Neuronal stem cell (in vitro differentiated cells): ENCODE data around the gene SULF2.

Experiments used
- DNase-seq: peaks from one replicate; pipeline ENCODE4 v3.0.0-alpha.2; 2013; ENCODE audit warnings: low spot score
- H2AFZ ChIP-seq: one replicate; pipeline ENCODE4 v1.6.1; 2013; ENCODE audit warnings: mild to moderate bottlenecking, low read length, inconsistent platforms
- H2AK5ac ChIP-seq: 2 replicates; pipeline ENCODE4 v1.6.1; 2013; ENCODE audit warnings: low read depth, mild to moderate bottlenecking, inconsistent platforms, low read length, moderate library complexity, mixed read lengths
- H2BK120ac ChIP-seq: 2 replicates; pipeline ENCODE4 v1.6.1; 2013; ENCODE audit warnings: low read depth, mild to moderate bottlenecking, inconsistent platforms, low read length, moderate library complexity, mixed read lengths
- H2BK12ac ChIP-seq: one replicate; pipeline ENCODE4 v1.6.1; 2013; ENCODE audit warnings: low read length, inconsistent platforms
- H2BK15ac ChIP-seq: 2 replicates; pipeline ENCODE4 v1.6.1; 2013; ENCODE audit warnings: mild to moderate bottlenecking, low read length, inconsistent platforms, mixed read lengths
- H2BK5ac ChIP-seq: one replicate; pipeline ENCODE4 v1.6.1; 2013; ENCODE audit warnings: inconsistent platforms, mild to moderate bottlenecking, low read length, moderate library complexity
- H3K14ac ChIP-seq: one replicate; pipeline ENCODE4 v1.6.1; 2013; ENCODE audit warnings: low read length, inconsistent platforms
- H3K18ac ChIP-seq: 2 replicates; pipeline ENCODE4 v1.6.1; 2013; ENCODE audit warnings: low read length, inconsistent platforms
- H3K23ac ChIP-seq: 2 replicates; pipeline ENCODE4 v1.6.1; 2013; ENCODE audit warnings: low read depth, mild to moderate bottlenecking, mixed read lengths, low read length, inconsistent platforms; ENCODE audit not compliant: poor library complexity
- H3K27ac ChIP-seq: replicated peaks from 3 replicates; pipeline ENCODE4 v1.5.1; 2013; ENCODE audit warnings: low read length, inconsistent platforms
- H3K27me3 ChIP-seq, 3 experiments: 2 replicates each; pipeline ENCODE4 v1.6.1; 2013; ENCODE audit warnings: low read length in 3 of 3, mild to moderate bottlenecking in 2 of 3, inconsistent platforms in 1 of 3, low read depth in 1 of 3, mixed read lengths in 1 of 3, moderate library complexity in 1 of 3; ENCODE audit not compliant: control insufficient read depth in 3 of 3, insufficient read depth in 3 of 3
- H3K36me3 ChIP-seq, 2 donors: replicated peaks in 1 of 2; 2 replicates each; pipeline ENCODE4 v1.6.1; 2013; ENCODE audit warnings: low read length in 2 of 2; ENCODE audit not compliant: control insufficient read depth in 2 of 2, insufficient read depth in 2 of 2
- H3K4ac ChIP-seq: 2 replicates; pipeline ENCODE4 v1.6.1; 2013; ENCODE audit warnings: inconsistent platforms, mild to moderate bottlenecking, low read length, moderate library complexity
- H3K4me1 ChIP-seq, 2 donors: 1 replicate in 1 of 2; 2 replicates in 1 of 2; pipeline ENCODE4 v1.6.1; 2013; ENCODE audit warnings: low read length in 2 of 2, low read depth in 1 of 2; ENCODE audit not compliant: control insufficient read depth in 2 of 2, insufficient read depth in 1 of 2
- H3K4me2 ChIP-seq: one replicate; pipeline ENCODE4 v1.6.1; 2013; ENCODE audit warnings: mild to moderate bottlenecking, low read length, inconsistent platforms; ENCODE audit not compliant: insufficient read depth, poor library complexity, severe bottlenecking
- H3K4me3 ChIP-seq, 2 donors: 2 replicates each; pipeline ENCODE4 v1.5.1; 2013; ENCODE audit warnings: low read length in 2 of 2, mild to moderate bottlenecking in 2 of 2, inconsistent platforms in 1 of 2, moderate library complexity in 1 of 2
- H3K79me1 ChIP-seq: one replicate; pipeline ENCODE4 v1.6.1; 2013; ENCODE audit warnings: low read depth, mild to moderate bottlenecking, inconsistent platforms, low read length, moderate library complexity
- H3K9ac ChIP-seq: one replicate; pipeline ENCODE4 v1.6.1; 2013; ENCODE audit warnings: mild to moderate bottlenecking, low read depth, low read length, inconsistent platforms; ENCODE audit not compliant: poor library complexity
- H3K9me3 ChIP-seq, 2 donors: replicated peaks in 1 of 2; 2 replicates each; pipeline versions ENCODE3 to v1.6.1; 2013; ENCODE audit warnings: low read length in 2 of 2, mild to moderate bottlenecking in 2 of 2, inconsistent platforms in 1 of 2, low read depth in 1 of 2, mixed read lengths in 1 of 2, moderate library complexity in 1 of 2; ENCODE audit not compliant: control insufficient read depth in 2 of 2, insufficient read depth in 1 of 2
- H4K8ac ChIP-seq: one replicate; pipeline ENCODE4 v1.6.1; 2013; ENCODE audit warnings: low read depth, mild to moderate bottlenecking, inconsistent platforms, low read length, moderate library complexity
- H4K91ac ChIP-seq: one replicate; pipeline ENCODE4 v1.6.1; 2013; ENCODE audit warnings: low read length, low read depth, mild to moderate bottlenecking, inconsistent platforms; ENCODE audit not compliant: poor library complexity
- WGBS, 2 donors: extraction: QIAGEN DNeasy Blood & Tissue Kit; methylation state at CpG; one replicate each; pipeline ENCODE4 v1.1.7; 2013; ENCODE audit warnings: missing lambda C conversion rate in 2 of 2, mixed read lengths in 1 of 2; ENCODE audit not compliant: insufficient read length in 2 of 2, insufficient replicate concordance in 1 of 2; ENCODE audit errors: extremely low coverage in 2 of 2; 5-methylcytosine and 5-hydroxymethylcytosine counted together

SULF2 gene

GRCh38 chr20:47708140-47708807, 77.0 kb downstream of the SULF2 start:
- H3K27me3 ChIP-seq: no peaks in the 10 kb centered on the region
- no peak overlapping the region for H2BK120ac ChIP-seq
- H3K79me1 ChIP-seq: no peaks in the 10 kb centered on the region
- no peak for DNase-seq
- H2BK5ac ChIP-seq: no peak overlapping the region
- no peak overlapping the region for H3K14ac ChIP-seq
- no peak overlapping the region for H2BK12ac ChIP-seq
- no peak overlapping the region for H3K23ac ChIP-seq
- H3K36me3 ChIP-seq: no peaks in the 10 kb centered on the region
- no peak overlapping the region for H4K8ac ChIP-seq
- H3K4me2 ChIP-seq: no peak overlapping the region
- no peaks in the 10 kb centered on the region for H3K9me3 ChIP-seq
- whole genome bisulfite sequencing, 2 donors: no CpG with 5 or more reads among the region's 10 CpGs
- no peak overlapping the region for H3K27ac ChIP-seq
- no peak overlapping the region for H2AFZ ChIP-seq
- no peak overlapping the region for H2AK5ac ChIP-seq
- no peak overlapping the region for H4K91ac ChIP-seq
- peaks cover 2 to 22% of the 10 kb centered on the region in 2 donors for H3K4me1 ChIP-seq
- no peak overlapping the region for H3K18ac ChIP-seq
- no peak overlapping the region for H3K4ac ChIP-seq
- peak overlapping the region in 1 of 2 donors; percentile 54 for H3K4me3 ChIP-seq
- H3K9ac ChIP-seq: no peak overlapping the region
- H2BK15ac ChIP-seq: no peak overlapping the region

- Histone ChIP-seq H3K4me3 (no peak overlapping the region), H3K14ac (no peak overlapping the region), H3K9ac (no peak overlapping the region), H2BK12ac (no peak overlapping the region), H3K23ac (no peak overlapping the region), H2BK5ac (no peak overlapping the region), H2AFZ (no peak overlapping the region), H3K36me3 (peaks cover 0 to 3% of the 10 kb centered on the region in 2 donors), H3K27ac (no peak overlapping the region), H3K4me2 (no peak overlapping the region), H2BK15ac (no peak overlapping the region), H2AK5ac (no peak overlapping the region), H3K4me1 (peaks cover 2 to 22% of the 10 kb centered on the region in 2 donors), H3K18ac (peak overlapping the region; percentile 30), H3K4ac (no peak overlapping the region), H3K27me3 (no peaks in the 10 kb centered on the region), H3K79me1 (no peaks in the 10 kb centered on the region), H4K8ac (no peak overlapping the region), H3K9me3 (no peaks in the 10 kb centered on the region), H2BK120ac (no peak overlapping the region), H4K91ac (no peak overlapping the region)
- no CpG with 5 or more reads among the region's 5 CpGs for WGBS, 2 donors
- no peak for DNase-seq
These were observed 78.9 kb downstream of the SULF2 start for GRCh38 chr20:47706345-47706744.

GRCh38 chr20:47705497-47705856, 79.8 kb downstream of the SULF2 start:
- Histone ChIP-seq H3K9me3 (no peaks in the 10 kb centered on the region), H2BK5ac (no peak overlapping the region), H4K91ac (no peak overlapping the region), H3K27me3 (no peaks in the 10 kb centered on the region), H3K18ac (no peak overlapping the region), H3K27ac (no peak overlapping the region), H3K4ac (no peak overlapping the region), H4K8ac (no peak overlapping the region), H3K9ac (no peak overlapping the region), H3K23ac (no peak overlapping the region), H3K14ac (no peak overlapping the region), H2AFZ (no peak overlapping the region), H3K4me2 (no peak overlapping the region), H2BK15ac (no peak overlapping the region), H2BK120ac (no peak overlapping the region), H3K79me1 (no peaks in the 10 kb centered on the region), H2AK5ac (no peak overlapping the region), H3K4me1 (peaks cover 2 to 22% of the 10 kb centered on the region in 2 donors), H2BK12ac (no peak overlapping the region), H3K36me3 (peaks cover 0 to 9% of the 10 kb centered on the region in 2 donors), H3K4me3 (no peak overlapping the region)
- DNase-seq: no peak
- no CpG with 5 or more reads among the region's 7 CpGs for WGBS, 2 donors

GRCh38 chr20:47704746-47705496, 80.4 kb downstream of the SULF2 start:
- no peak overlapping the region for H3K23ac ChIP-seq
- no peak overlapping the region for H2AFZ ChIP-seq
- no peak overlapping the region for H4K8ac ChIP-seq
- no peak overlapping the region for H3K4me2 ChIP-seq
- no peak overlapping the region for H2BK15ac ChIP-seq
- H3K4me3 ChIP-seq: no peak overlapping the region
- H2BK120ac ChIP-seq: no peak overlapping the region
- H3K14ac ChIP-seq: no peak overlapping the region
- H3K27ac ChIP-seq: no peak overlapping the region
- no peaks in the 10 kb centered on the region for H3K27me3 ChIP-seq
- no peaks in the 10 kb centered on the region for H3K79me1 ChIP-seq
- H3K9ac ChIP-seq: no peak overlapping the region
- no peak for DNase-seq
- no CpG with 5 or more reads among the region's 15 CpGs for WGBS, 2 donors
- H3K36me3 ChIP-seq: peaks cover 0 to 9% of the 10 kb centered on the region in 2 donors
- no peak overlapping the region for H2BK5ac ChIP-seq
- H2BK12ac ChIP-seq: no peak overlapping the region
- H3K18ac ChIP-seq: no peak overlapping the region
- peaks cover 2 to 22% of the 10 kb centered on the region in 2 donors for H3K4me1 ChIP-seq
- H4K91ac ChIP-seq: no peak overlapping the region
- no peaks in the 10 kb centered on the region for H3K9me3 ChIP-seq
- no peak overlapping the region for H2AK5ac ChIP-seq
- H3K4ac ChIP-seq: no peak overlapping the region
